Endothelial cell of hepatic sinusoid (primary cell): Measurements from ENCODE around the gene HORMAD2.

Source experiments
- in situ Hi-C: cut with HindIII; loops from 2 replicates; pipeline ENCODE4 v1.10.0; 2017; ENCODE audit warnings: low sequenced_read_pairs

The HORMAD2 gene, protein sequence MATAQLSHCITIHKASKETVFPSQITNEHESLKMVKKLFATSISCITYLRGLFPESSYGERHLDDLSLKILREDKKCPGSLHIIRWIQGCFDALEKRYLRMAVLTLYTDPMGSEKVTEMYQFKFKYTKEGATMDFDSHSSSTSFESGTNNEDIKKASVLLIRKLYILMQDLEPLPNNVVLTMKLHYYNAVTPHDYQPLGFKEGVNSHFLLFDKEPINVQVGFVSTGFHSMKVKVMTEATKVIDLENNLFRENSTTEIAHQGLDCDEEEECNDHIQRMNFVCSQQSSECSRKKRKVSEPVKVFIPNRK

DNA sequence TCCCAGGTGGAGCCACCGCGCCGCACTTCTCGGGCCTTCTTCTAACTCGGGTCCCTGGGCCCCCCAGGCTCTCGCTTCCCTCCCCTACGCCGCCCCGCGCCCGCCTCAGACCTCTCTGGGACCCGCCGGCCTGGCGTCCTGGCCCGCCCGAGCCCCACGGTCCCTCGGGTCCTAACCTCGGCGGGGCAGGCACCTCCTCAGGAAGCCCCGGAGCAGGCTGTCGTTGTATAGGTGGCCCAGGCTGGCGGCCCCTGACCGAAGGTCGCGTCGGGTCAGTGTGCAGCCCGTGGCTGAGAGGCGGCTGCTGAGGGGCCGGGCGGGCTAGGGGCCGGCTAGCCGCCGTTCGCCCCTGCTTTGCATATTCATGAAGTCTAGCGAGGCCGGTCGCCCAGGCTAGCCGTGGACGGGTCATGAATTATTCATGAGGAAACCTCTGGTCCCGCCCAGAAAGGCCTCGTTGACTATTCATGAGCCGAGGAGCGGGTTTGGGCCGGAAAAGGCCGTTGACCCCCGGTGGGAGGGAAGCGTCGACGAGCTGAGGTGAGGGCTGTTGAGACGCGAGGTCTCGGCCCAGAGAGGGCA is at the start of gene HORMAD2:
Gene HORMAD2, plus strand, starts transcription at position 513 of the 582 bp plus-strand sequence. CDS start 13,489 bp downstream, outside the sequence.
- in situ Hi-C loops, result no loop called here

DNA sequence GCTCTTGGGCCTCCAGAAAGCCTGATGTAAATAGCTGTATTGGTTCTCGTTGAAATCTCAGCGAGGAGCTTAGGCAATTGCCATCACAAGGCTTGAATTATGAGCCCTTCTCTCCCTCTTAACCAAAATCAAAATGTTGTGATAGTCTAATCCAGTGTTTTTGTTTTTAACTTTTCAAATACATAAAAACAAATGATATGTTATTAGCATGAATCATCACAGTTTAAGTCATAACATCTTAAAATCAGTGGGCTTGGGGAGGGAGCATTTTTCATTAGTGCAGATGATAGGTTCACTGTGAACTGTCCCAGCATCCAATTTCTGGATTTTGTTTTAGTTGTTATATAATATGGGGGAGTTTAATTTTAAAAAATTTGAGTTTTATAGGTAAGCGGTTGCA is 48.9 kb upstream of the HORMAD2 start:
- in situ Hi-C loops, result loop anchor here (25.0 kb wide), 1 partner anchor 344 kb away; no protein-coding TSS in a partner anchor

DNA sequence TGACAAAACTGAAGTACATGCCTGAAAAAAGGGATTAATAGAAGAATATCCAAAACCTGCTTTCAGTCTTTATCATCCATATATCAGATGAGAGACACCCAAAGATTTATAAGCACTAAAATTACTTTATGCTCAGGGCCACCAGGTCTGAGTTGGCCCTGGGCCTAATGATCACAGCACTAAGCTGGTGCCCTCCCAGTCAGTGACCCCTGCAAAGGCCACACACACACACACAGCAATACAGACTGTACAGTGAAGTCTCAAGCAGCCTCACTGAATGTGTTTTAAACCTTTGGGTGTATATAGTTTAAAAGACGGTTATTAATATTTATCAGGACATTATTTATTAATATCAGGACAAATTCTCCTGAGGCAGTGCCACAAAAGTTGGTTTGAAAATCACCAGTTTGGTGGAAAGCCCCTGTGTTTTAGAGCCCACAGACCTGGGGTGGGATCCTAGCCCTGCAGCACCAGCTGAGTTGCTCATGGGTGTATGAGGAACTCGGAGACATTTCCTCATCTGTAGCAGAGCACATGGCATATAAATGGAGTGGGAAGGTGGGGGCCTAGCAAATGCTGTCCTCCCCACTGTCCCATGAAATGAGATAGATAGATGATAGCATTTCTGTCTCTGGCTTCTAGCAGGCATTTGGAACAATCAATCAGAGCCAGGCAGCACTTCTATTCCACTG is 48.4 kb upstream of the HORMAD2 start:
- in situ Hi-C loops, result loop anchor here (25.0 kb wide), 1 partner anchor 345 kb away; no protein-coding TSS in a partner anchor

DNA sequence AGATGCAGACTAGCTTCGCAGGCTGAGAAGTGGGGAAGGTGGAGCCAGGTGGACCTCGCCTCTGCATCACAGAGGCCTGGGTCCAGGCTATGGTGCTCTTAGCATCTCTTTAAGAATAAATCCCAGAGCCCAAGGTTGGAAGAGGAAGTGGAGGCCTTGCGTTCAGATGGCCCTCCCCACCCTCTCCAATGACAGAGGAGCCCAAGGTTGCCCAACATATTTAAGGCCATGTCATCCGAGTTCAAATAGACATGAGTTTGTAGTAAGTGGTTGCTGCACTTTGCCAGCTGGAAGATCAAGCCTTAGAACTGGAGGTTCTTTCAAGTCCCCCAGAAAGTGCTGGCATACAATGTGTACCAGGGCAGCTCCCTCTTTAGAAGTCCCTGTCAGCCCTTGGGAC is 47.1 kb upstream of the HORMAD2 start:
- in situ Hi-C loops, result loop anchor here (25.0 kb wide), 1 partner anchor 346 kb away; no protein-coding TSS in a partner anchor

GRCh38 chr22:30033901-30034300 is 46.4 kb upstream of the HORMAD2 start:
- in situ Hi-C loops, result loop anchor here (25.0 kb wide), 1 partner anchor 347 kb away; no protein-coding TSS in a partner anchor

GRCh38 chr22:30036656-30037055 is 43.6 kb upstream of the HORMAD2 start:
- in situ Hi-C loops, result loop anchor here (25.0 kb wide), 1 partner anchor 349 kb away; no protein-coding TSS in a partner anchor

DNA sequence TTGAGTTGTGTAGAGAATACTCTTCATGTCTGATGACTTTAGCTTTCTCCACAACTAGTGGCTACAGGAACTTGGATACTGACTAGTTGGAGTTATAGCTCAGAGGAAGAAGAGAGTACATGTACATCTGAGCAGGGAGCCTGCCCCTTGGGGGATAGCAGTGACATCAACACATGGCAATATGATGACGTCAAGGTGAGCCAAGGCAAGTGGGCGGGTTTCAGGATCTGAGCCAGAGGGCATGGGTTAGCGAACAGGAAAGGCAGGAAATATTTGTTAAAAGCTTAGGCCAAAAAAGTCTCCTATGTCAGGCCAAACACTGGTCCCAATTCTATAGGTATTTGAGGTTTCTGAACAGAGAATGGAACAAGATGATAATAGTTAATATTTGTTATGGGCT is 42.0 kb upstream of the HORMAD2 start:
- in situ Hi-C loops, result loop anchor here (25.0 kb wide), 1 partner anchor 351 kb away; no protein-coding TSS in a partner anchor

- in situ Hi-C loops, result loop anchor here (25.0 kb wide), 1 partner anchor 353 kb away; no protein-coding TSS in a partner anchor
These were observed 39.6 kb upstream of the HORMAD2 start for GRCh38 chr22:30040499-30041260.

DNA sequence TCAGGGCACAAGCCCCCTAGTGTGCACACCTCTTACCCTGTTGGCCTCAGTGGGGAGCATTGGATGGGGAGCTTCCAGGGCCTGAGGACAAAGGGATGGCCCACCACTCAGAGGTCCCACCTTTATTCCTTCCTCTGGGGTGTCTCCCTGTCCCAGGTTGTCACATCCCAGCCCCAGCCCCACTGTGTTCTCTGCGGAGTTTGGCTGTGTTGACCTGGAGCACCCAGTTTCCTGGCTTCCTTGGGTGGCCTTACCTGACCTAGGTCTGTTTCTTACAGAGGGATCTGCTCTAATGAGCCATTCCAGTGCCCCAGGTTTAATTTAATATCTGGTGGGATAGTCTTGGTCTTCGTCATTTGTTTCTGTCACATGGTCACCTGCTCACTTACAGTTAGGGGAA is 38.8 kb upstream of the HORMAD2 start:
- in situ Hi-C loops, result loop anchor here (25.0 kb wide), 1 partner anchor 354 kb away; no protein-coding TSS in a partner anchor

DNA sequence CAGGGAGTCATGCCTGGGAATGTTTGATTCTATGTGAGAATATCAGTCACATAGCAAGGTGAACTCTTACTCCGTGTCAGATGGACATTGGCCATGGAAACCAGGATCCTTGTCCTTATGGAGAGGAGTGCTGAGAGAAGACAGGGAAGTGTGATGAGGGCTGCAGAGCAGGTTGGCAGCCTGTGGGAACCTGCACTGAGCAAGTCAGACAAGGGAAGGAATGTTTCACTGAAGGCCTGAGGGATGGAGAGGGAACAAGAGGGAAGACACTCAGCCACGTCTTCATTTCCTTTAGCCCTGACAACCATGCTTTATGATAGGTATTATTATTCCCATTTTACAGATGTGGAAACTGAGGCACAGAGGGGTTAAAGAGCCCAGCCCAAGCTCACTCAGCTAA is 38.4 kb upstream of the HORMAD2 start:
- in situ Hi-C loops, result loop anchor here (25.0 kb wide), 1 partner anchor 355 kb away; no protein-coding TSS in a partner anchor

- in situ Hi-C loops, result loop anchor here (25.0 kb wide), 1 partner anchor 356 kb away; no protein-coding TSS in a partner anchor
These were observed 37.1 kb upstream of the HORMAD2 start for GRCh38 chr22:30043161-30043560.

GRCh38 chr22:30044369-30044768 is 35.9 kb upstream of the HORMAD2 start:
- in situ Hi-C loops, result loop anchor here (25.0 kb wide), 1 partner anchor 357 kb away; no protein-coding TSS in a partner anchor

DNA sequence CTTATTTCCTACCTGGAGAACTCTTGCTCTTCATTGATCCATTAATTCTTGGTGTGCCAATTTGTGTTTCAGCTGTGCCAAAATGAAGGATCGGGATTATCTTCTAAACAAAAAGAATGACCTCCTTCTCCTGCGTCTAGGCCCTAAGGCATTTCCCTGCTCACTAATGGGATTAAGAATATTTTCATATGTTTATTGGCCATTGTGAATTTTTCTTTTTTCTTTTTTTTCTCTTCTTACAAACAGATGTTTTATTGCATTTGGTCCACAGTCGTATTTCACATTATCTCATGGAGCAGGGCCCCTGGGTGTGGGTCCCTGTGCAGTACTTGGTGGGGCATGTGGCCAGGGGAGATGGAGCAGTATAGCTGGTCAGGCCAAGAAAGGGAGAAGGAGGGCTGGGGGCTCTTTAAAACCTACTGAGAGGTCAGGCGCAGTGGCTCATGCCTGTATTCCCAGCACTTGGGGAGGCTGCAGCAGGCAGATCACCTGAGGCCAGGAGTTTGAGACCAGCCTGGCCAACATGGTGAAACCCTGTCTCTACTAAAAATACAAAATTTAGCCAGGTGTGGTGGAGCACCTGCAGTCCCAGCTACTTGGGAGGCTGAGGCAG is 35.3 kb upstream of the HORMAD2 start:
- in situ Hi-C loops, result loop anchor here (25.0 kb wide), 1 partner anchor 358 kb away; no protein-coding TSS in a partner anchor

DNA sequence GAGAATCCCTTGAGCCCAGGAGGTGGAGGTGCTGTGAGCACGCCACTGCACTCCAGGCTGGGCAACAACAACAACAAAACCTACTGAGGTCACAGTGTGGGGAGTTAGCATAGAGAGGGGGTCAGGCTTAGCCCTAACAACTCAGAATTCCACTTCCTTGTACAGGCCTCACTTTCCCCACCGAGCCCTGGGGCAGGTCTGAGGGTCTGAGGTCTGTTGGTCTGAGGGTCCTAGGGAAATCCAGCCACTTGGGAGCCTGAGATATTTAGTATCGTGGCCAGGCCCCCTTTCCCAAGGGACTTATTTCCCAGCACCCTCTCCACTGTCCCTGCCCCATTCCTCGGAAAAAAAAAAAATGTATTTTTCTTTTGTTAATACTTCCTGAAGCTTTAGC is 34.8 kb upstream of the HORMAD2 start:
- in situ Hi-C loops, result loop anchor here (25.0 kb wide), 1 partner anchor 358 kb away; no protein-coding TSS in a partner anchor

DNA sequence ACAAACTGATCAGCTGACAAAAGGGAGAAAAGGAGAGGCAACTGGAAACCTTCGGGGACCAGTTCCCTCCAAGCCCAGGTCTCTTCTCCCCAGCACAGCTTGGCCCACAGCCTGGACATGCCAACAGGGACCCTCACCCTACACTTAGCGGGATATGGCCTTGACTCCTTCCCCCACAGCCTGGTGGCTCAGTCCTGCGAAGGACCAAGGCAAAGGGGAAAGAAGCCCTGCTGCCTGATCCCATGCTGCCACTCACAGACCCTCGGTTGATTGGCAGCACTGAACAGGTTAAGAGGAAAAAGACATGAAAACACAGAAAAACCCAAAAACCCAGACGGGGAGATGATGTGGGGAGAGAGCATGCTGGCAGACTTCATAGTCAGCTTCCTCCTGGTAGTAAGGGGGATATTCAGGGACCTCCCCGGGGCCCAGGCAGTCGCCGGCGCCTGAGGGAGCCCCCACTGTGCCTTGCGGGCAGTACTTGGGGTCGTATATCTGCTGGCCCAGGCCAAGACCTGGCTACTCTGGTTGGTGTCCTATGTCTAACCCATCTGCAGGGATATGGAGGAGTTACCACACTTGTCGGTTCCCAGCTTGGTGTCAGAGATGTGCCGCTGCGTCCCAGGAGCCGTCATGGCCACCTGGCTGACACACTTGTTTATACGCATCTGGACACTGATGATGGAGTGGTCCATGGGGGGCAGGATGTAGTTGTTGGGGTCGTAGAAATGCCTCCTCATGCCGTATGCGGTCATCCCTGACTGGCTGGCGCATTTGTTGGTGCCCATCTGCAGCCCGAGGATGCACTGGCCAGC is 34.2 kb upstream of the HORMAD2 start:
- in situ Hi-C loops, result loop anchor here (25.0 kb wide), 1 partner anchor 359 kb away; no protein-coding TSS in a partner anchor

DNA sequence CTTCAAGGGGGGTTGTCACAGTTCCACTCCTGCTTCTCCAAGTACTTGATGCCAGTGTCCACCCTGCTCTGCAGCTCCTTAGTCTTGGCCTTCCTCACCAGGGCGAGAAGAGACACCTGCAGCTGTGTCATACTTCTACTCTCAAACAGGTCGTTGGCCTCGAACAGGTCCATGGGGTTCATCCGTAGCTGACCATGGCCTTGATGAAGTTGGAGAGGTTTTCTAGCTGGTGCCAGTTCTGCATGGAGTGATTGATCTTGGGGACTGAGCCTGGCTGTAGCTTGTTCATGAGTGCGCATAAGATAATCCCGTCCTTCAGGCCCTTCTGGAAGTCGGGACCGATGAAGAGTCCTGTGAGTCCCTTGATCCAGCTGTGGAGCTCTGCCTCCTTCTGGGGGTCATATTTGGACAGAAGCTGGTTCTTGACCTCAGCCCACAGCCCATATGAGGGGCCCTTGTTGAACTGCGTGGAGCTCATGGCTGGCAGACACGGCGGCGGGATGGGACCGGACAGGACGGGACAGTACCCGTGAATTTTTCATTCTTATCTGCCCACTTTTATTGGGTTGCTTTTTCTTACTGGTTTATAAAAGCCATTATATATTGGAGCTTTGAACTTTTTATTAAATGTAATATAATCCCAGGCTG is 33.4 kb upstream of the HORMAD2 start:
- in situ Hi-C loops, result loop anchor here (25.0 kb wide), 1 partner anchor 360 kb away; no protein-coding TSS in a partner anchor

- in situ Hi-C loops, result loop anchor here (25.0 kb wide), 1 partner anchor 360 kb away; no protein-coding TSS in a partner anchor
These were observed 32.9 kb upstream of the HORMAD2 start for GRCh38 chr22:30047364-30047738.

GRCh38 chr22:30048681-30049080 is 31.6 kb upstream of the HORMAD2 start:
- in situ Hi-C loops, result loop anchor here (25.0 kb wide), 1 partner anchor 361 kb away; no protein-coding TSS in a partner anchor
